ENCODE measurements around the gene TMEM203.
A peak's percentile ranks its signal among the peaks of the same experiment; 100 is the strongest.
"Not testable (repeated sequence)": the region's sequence is repeated elsewhere in the genome, so short reads cannot be mapped to it uniquely, and the experiment has no call there.

The TMEM203 gene, protein sequence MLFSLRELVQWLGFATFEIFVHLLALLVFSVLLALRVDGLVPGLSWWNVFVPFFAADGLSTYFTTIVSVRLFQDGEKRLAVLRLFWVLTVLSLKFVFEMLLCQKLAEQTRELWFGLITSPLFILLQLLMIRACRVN

DNA sequence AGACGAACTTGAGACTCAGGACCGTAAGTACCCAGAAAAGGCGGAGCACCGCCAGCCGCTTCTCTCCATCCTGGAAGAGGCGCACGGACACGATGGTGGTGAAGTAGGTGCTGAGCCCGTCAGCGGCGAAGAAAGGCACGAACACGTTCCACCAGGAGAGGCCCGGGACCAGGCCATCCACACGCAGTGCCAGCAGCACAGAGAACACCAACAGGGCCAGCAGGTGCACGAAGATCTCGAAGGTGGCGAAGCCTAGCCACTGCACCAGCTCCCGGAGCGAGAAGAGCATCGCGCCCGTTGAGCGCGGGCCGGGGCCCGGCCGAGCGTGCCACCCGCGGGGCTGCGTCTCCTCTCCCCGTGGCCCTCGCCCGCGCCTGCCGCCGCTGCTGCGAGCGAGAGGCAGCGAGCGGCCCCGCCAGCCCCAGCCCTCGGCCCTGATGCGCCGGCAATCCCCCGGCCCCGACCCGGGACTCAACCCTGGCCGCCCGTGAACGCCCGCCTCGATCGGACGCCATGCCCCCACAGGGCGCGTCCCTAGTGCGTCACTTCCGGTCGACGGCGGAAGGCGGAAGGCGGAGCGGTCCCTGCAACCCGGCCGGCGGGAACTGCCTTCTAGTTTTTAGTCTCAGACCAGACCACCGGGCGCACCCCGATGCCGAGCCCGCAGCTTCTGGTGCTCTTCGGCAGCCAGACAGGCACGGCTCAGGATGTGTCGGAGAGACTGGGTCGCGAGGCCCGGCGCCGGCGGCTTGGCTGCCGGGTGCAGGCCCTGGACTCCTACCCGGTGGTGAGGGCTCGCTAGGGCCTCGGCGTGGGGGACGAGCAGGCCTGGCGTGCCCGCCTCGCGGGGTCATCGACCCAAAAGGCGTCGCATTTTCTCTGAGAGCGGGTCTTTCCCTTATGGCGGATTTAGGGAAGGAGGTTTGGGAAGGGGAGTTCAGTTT is at the start of gene TMEM203, which contains the start of gene NDOR1:
Gene TMEM203 (minus strand): TSS at position 523 of the 944 bp plus-strand sequence. CDS start 234 bp downstream, at position 289.
Gene NDOR1 (plus strand): TSS at position 575 of the 944 bp plus-strand sequence. CDS start 78 bp downstream, at position 653.
- peak; percentile 95 for DNase-seq

DNA sequence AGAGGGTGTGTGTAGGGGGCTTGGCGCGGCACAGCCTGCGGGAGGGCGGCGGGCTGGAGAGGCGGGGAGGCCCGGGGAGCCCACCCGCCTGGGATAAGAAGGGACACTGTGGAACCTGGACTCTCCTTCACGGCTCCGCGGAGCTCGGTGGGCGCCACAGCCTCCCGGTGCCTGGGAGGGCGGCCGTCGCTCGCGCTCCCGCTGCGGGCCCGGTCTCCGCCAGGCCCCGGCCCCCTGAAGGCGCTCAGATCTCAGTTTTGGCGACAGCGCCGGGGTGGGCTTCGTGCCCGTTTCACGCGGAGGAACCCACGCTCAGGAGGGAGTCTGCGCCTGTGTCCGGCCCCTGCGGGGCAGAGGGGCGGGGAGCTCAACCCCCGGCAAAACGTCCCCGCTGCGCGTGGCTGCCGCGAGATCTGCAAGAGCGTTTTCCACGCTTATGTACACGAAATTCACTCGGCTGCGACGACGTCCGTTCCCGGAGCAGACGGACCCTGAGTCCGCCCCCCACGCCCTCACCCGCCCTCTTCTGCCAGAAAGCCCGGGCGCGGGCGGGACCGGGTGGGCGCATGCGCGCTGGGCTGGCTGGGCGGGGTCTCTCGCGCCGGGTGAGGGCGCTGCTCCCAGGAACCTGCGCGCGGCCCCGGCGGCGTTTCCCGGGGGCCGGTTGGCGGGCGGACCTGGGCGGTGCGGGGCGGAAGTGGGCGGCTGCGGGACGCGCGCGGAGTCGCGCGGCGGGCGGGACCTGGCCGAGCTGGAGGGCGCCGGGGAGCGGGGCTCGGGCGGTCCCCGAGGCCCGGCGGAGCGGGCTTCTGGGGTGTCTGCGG is 49.4 kb upstream of the TMEM203 start, which contains the start of gene NELFB:
Gene NELFB (plus strand): TSS at position 704 of the 824 bp plus-strand sequence.
- peak; percentile 99 for DNase-seq

DNA sequence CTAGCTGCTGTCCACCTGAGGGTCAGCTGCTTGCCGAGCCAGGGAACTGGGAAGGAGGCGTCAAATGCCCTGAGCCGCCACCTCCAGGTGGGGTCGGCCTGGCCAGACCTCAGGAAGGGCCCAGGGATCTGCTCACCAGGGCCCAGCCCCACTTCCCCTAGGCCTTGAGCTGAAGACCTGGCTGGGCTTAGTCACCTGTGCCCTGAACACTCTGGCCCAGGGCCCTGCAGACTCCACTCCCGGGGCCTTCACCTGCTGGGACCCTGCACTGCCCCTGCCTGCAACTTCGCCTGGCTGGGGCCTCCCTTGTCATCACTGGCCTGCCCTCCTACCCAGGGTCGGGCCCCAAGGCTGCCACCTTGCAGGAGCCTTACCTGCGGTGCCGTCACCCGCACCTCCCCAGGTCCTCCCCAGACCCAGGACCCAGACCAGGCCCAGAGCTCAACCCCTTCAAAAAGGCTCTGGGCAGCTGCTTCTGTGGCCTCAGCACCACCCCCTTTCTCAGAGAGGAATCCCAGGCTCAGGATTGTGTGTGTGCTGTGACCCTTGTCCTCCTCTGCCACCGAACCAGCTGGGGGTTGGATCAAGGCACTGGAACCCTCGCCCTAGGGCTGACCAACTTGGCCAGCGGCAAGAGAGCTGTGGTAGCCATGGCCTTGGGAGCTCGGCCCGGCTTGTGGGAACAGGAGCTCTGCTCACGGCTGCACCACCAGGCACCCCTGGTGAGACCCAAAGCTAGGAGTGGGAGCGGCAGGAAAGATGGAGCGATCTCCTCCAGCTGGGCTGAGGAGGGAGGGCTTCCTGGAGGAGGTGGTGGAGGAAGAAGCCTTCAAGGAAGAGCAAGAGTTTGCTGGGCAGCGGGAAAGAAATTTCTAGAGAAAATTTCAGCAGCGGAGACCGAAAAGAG is 48.5 kb upstream of the TMEM203 start:
- DNase-seq: no peak

DNA sequence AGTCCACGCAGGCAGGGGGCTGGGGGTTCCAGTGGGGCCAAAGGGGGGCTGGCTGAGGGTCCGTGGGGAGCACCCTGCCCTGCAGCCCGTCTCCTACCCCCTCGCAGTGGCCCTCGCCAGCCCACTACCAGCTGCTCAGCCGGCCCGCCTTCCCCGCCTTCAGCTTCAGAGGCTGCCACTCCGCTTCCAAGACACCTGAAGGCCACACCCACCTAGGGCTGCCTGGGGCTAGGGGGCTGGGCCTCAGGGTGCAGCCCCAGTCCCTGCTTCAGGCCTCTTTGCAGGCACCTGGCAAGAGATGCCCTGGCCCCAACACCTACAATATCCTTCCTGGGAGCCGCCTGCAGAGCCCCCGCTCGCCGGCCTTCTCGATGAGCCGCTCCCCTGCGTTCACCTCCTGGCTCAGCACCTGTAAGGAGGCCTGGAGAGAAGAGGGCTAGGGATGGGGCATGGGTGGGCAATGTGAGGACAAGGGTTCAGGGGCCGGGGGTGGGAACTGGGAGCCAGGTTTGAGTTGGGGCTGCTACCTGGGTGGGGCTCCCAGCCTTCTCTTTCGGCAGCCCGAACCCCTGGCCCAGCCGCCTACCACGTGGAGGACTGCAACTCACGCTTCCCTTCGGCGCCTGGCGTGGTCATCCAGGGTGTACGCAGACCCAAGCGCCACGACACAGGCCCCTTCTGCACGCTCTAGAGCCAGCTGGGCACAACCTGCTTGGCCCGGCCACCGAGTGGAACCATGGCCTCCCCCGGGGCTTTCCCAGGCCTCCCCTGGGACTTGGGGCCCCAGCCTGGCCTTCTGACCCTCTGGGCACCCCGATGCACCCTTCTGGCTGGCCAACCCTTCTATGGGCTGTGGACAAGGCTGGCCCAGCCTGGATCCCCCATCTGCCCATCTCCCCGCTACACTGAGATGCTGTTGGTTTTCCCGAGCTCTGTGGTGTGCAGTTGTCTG is 47.4 kb upstream of the TMEM203 start:
- DNase-seq: no peak

DNA sequence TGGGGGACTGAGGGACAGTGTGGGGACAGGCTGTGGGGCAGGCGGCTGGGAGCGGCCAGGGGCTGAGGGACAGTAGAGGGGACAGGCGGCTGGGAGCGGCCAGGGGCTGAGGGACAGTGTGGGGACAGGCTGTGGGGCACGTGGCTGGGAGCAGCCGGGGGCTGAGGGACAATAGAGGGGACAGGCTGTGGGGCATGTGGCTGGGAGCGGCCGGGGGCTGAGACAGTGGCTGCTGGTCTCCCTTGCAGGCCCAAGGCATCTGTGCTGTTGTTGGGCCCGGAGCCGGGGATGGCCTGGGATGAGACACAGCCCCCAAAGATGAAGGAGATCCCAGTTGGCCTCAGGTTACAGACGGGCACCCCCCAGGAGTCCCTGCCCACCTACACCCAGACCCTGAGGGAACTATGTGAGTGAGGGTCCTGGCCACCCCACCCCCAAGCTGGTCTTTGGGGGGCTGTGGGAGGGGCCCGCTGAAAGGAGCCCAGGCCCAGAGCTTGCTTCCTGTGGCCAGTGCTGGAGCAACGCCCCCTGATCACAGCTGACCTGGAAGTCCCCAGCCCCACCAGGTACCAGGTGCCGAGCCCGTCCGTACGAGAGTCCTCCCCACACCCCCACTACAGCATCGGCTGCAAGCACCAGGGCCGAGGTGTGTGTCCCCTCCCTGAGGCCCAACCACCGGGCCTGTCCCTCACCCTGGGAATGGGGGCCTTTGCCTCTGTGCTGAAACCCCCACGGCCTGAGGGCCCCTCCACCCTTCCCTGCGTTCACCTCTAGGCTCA is 46.2 kb upstream of the TMEM203 start:
- no peak for DNase-seq

DNA sequence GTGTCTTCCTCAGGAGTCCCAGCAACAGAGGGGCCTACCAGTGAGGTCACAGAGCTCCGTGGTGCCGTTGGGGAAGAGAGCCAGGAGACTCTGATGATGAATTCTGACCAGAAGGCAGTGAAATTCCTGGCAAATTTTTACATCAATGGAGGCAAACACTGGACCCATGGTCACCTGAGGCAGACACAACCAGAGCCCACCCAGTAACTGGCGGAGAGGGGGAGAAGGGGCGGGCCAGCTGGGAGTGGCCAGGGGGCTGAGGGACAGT is 45.7 kb upstream of the TMEM203 start, which contains the start of gene STPG3:
Gene STPG3 (plus strand): TSS at position 93 of the 268 bp plus-strand sequence. CDS start 1 bp downstream, at position 94.
- DNase-seq: no peak

DNA sequence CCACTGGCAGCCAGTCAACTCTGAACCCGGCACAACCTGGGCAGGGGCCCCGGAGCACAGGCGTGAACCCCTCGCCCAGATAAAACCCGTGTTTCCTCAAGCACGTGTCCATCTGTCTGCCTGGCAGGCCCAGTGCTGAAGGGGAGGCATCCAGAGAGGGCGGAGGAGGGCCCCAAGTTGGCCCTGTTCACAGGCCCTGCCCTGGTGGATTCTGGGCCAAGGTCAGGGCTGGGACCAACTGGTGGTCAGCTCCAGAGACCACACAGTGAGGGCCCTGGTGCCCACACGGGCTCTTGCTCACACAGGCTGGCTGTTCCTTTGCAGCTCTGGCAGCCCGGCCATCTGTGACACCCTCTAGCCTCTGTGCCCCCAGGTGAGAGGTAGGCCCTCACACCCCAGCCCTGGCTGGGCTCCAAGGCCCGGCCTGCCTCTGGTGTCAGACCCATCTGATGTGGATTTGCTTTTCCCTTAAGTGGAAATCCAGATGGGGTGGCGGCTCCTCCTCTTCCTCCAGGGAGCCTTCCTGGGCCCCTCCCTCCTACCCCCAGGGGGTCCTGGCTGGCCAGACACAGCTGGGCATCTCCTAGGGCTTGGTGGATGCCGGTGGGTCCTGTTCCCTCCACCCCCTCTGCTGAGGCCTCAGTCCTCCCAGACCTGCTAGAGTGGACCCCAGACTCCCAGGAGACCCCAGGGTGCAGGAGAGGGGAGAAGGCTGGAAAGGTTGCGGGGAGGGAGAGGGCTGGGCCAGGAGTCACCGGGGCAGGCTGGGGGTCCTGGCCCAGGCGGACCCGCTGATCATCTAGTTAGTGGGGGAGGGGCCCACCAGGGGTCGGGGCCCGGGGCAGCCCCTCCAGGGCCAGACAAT is 45.1 kb upstream of the TMEM203 start:
- DNase-seq: no peak

DNA sequence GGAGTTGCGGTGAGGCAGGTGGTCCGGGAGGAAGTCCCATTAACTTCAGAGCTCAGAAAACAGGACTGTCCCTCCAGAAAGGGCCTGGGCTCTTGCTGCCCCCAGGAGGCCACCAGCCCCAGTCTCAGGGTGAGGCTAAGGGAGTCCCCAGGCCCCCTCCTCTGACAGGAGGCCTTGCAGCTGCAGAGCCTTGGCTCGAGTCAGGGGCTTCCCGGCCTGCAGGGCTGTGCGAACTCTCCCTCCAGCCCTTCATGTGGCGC is 42.4 kb upstream of the TMEM203 start:
- DNase-seq: no peak

DNA sequence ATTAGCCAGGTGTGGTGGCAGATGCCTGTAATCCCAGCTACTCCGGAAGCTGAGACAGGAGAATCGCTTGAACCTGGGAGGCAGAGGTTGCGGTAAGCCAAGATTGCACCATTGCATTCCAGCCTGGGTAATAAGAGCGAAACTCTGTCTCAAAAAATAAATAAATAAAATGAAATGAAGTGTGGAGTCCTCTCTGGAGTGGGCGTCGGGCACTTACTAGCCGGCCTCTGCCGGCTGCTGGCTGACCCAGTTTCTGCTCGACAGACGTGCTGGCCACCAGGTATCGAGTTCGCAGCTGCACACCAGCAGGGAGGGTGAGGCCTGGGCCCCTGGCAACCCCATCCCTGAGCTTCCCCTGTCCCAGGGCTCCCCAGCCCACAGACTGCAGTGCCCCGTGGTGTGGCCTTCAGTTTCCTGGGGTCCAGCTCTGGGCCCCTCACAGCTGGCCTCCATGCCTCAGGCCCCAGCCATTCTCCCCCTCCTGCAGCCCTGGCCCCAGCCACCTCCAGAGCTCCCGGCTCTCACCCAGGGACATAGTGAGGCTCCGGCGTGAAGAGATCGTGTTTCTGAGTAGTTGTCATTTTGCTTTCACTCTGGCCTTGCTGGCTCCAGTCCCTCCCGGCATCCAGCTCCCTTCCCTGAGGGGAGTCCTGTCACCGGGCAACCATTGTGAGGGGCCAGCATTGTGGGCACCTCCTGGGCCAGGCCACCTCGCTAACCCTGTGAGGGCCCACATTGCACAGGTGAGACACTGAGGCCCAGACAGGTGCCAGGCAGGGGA is 41.9 kb upstream of the TMEM203 start:
- DNase-seq: no peak

DNA sequence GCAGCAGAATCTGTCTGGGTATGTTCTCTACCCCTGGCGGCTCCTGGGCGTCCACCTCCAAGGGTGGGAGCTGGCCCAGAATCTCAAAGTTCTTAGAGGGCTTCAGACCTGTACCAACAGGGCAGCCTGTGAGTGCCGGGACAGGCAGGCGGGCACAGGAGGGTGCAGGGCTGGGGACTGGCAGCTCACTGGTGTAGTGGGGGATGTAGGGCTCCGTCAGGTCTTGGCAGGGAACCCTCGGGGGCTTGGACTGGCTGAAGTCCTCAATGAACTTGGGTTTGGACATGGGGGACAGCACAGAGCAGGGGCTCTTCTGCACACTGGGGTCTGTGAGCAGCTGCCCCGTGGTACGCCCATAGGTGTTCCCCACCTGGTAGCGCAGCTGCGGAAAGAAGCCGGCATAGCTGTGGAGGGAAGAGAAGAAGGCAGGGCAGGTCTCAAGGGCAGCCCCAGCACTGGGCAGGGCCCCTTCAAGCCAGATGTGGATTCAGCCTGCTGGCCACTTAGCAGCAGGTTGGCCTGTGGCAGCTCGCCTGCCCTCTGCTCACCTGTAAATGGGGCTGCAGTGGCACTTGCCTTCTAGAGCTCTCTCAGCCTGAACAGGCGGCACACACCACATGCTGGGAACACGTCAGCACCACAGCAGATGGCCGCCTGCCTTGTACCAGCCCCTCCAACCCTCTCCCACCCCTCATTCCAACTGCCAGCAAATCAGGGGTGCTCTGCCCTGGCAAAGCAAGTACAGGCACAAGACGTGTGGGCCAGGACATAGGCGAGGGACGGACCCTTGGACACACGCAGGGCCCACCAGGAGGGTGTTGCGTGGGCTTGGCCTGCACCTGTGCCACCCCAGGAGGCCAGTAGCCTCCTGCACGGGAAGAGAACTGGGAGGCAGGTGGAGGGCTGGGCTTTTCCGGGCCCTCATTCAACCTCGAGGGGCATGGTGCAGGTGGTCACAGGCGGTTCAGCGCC is 40.3 kb upstream of the TMEM203 start:
- DNase-seq: no peak

DNA sequence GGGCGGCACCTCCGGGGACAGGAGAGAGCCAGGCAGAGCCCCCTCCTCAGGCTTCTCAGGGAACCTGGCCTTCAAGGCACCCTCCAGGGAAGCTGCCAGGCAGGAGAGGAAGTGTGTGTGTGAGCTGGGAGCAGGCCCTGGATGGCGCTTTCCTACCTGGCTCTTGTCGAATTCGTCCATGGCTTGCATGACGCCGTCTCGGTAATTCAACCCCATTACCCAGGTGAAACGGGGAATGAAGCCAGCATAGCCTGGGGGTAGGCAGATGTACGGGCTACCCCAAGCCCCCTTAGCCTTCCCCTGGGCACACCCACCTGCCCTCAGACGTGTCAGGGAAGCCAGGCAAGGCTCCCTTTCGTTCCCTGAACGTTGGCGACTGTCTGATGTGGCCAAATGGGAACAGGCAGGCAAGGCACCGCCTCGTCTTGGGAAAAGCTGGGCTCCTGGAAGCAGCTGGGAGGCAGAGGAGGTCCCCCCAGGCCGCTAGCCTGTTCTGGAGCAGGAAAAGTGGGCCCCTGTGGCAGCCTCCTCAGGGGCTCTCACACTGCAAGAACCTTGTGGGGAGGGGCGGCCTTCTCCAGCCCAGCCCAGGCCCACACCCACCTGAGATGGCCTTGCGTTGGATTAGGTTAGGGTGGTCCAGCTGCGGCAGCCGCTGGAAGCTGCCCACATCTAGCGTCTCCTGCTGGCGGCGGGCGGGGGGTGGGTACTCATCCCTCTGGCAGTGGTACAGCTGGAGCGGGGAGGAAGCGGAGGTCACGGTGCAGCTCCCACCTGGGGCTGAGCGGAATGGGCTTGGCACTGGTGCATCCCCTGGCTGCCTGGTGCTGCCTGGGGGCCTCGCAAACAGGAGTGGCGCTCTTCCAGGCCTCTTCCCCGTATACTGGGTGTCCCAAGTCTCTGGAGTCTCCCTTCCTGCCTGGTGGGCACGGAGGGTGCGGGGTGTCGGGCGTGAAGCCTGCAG is 39.3 kb upstream of the TMEM203 start:
- DNase-seq: no peak

DNA sequence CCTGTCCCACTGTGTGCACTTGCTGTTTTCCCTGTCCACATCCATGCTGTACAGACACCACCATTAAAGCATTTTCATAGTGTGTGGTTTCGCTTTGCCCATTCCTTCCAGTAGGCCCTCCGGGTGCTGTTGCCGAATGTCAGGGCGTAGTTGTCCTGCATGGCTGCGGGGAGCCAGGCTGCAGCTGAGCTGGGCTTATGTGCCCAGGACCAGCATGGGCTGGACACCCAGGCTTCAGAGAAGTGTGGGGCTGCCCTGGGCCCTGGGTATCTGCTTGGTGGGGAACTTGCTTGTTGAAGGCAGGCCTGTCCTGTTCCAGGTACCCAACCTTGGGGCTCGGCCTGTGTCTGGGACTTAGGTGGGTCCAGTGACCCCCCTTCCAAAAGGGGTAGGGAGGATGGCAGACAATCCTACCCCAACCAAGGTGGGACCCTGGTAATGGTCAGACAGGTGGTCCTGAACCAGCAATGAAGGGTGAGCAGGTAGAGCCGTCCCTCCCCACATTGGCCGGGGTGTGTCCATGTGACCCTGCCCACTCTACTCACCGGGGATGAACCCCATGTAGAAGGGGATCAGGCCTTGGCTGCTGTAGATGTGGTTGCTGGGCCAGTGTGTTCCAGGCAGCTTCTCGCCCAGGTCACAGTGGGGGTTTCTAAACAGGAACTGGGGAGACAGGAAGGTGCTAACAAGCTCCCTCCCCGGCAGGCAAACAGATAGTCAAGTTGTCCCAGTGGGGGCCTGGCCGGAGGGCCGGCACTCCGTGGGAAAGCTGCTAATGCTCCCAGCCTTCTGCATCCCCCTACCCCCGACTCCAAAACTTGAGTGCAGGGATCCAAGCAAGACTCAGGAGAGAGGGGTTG is 38.4 kb upstream of the TMEM203 start:
- DNase-seq: no peak

DNA sequence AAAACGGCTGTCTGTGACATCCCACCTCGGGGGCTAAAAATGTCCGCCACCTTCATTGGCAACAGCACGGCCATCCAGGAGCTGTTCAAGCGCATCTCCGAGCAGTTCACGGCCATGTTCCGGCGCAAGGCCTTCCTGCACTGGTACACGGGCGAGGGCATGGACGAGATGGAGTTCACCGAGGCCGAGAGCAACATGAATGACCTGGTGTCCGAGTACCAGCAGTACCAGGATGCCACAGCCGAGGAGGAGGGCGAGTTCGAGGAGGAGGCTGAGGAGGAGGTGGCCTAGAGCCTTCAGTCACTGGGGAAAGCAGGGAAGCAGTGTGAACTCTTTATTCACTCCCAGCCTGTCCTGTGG is 37.8 kb upstream of the TMEM203 start:
- DNase-seq: not testable (repeated sequence)

DNA sequence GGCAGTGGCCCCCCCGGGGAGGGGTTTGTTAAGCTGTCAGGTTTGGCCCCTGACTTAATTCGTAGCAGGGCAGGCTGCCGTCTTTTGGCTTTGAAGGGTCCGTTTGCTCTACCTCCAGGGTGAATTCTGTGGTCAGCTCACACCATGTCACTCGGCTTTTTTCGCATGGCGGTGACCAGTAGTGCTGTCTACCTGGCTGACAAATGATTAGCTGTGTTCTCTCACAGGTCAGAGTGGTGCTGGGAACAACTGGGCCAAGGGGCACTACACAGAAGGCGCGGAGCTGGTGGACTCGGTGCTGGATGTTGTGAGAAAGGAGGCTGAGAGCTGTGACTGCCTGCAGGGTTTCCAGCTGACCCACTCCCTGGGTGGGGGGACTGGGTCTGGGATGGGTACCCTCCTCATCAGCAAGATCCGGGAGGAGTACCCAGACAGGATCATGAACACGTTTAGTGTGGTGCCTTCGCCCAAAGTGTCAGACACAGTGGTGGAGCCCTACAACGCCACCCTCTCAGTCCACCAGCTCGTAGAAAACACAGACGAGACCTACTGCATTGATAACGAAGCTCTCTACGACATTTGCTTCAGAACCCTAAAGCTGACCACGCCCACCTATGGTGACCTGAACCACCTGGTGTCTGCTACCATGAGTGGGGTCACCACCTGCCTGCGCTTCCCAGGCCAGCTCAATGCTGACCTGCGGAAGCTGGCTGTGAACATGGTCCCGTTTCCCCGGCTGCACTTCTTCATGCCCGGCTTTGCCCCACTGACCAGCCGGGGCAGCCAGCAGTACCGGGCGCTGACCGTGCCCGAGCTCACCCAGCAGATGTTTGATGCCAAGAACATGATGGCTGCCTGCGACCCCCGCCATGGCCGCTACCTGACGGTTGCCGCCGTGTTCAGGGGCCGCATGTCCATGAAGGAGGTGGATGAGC is 37.1 kb upstream of the TMEM203 start:
- no peak for DNase-seq

Data from activated CD4-positive, CD25-positive, alpha-beta regulatory T cell treated with anti-CD3 and anti-CD28 coated beads, Interleukin-2, amount 50 U/mL, for 72 hours (primary cell).